Measurements from ENCODE around the gene DEDD. TPM values are rescaled to one million over a fixed set of nuclear protein-coding genes. Genes with fewer than 3 reads are reported as not detected.

The DEDD gene
- total RNA-seq, 1 experiment from 2014 or later = 40.4 TPM

- BruUV-seq (replicated peaks) = no TSS peak
These were observed 42.4 kb upstream of the DEDD start for GRCh38 chr1:161174911-161175310.

GRCh38 chr1:161173711-161174110, 41.2 kb upstream of the DEDD start:
- CTCF ChIA-PET = no interaction called here
- intact Hi-C loops (cut with micrococcal nuclease; ENCODE audit: unreplicated experiment) = no loop called here
- peaks cover 55% of the 10 kb centered on the region for H3K36me3 Mint-ChIP-seq (ENCODE audit: insufficient read depth, unreplicated experiment)
- peaks cover 23% of the 10 kb centered on the region for H3K4me1 Mint-ChIP-seq (ENCODE audit: low read depth, unreplicated experiment)
- H3K4me3 Mint-ChIP-seq (ENCODE audit: low read depth, unreplicated experiment) = no peak overlapping the region
- no peak for TF ChIP-seq CTCF (IDR thresholded peaks at IDR 0.05; ENCODE audit: unreplicated experiment)
- H3K27me3 Mint-ChIP-seq (ENCODE audit: unreplicated experiment) = no peaks in the 10 kb centered on the region
- DNase-seq = no peak
- BruUV-seq (replicated peaks) = no TSS peak
- no peaks in the 10 kb centered on the region for H3K9me3 Mint-ChIP-seq (ENCODE audit: low read depth, unreplicated experiment)
- H3K27ac Mint-ChIP-seq (ENCODE audit: unreplicated experiment) = no peak overlapping the region

More at GRCh38 chr1:161174911-161175310, 42.4 kb upstream of the DEDD start:
- Mint-ChIP-seq H3K27ac (ENCODE audit: unreplicated experiment) (no peak overlapping the region), H3K4me1 (ENCODE audit: low read depth, unreplicated experiment) (peaks cover 23% of the 10 kb centered on the region), H3K9me3 (ENCODE audit: low read depth, unreplicated experiment) (no peaks in the 10 kb centered on the region), H3K4me3 (ENCODE audit: low read depth, unreplicated experiment) (no peak overlapping the region), H3K27me3 (ENCODE audit: unreplicated experiment) (no peaks in the 10 kb centered on the region), H3K36me3 (ENCODE audit: insufficient read depth, unreplicated experiment) (peaks cover 55% of the 10 kb centered on the region)
- DNase-seq = no peak
- CTCF ChIA-PET = no interaction called here
- TF ChIP-seq CTCF (IDR thresholded peaks at IDR 0.05; ENCODE audit: unreplicated experiment) = no peak
- intact Hi-C loops (cut with micrococcal nuclease; ENCODE audit: unreplicated experiment) = no loop called here

- Mint-ChIP-seq H3K27me3 (ENCODE audit: unreplicated experiment) (no peaks in the 10 kb centered on the region), H3K4me1 (ENCODE audit: low read depth, unreplicated experiment) (peaks cover 18% of the 10 kb centered on the region), H3K4me3 (ENCODE audit: low read depth, unreplicated experiment) (no peak overlapping the region), H3K27ac (ENCODE audit: unreplicated experiment) (no peak overlapping the region), H3K9me3 (ENCODE audit: low read depth, unreplicated experiment) (no peaks in the 10 kb centered on the region), H3K36me3 (ENCODE audit: insufficient read depth, unreplicated experiment) (peaks cover 56% of the 10 kb centered on the region)
- no TSS peak for BruUV-seq (replicated peaks)
- intact Hi-C loops (cut with micrococcal nuclease; ENCODE audit: unreplicated experiment) = no loop called here
- no peak for TF ChIP-seq CTCF (IDR thresholded peaks at IDR 0.05; ENCODE audit: unreplicated experiment)
- CTCF ChIA-PET = interaction anchor here (0.7 kb wide), 1 partner anchor 11 kb away, joined by 4 read pairs; no protein-coding TSS in a partner anchor
- DNase-seq = no peak
These were observed 40.4 kb upstream of the DEDD start for GRCh38 chr1:161172776-161173376.

- CTCF ChIA-PET = interaction anchor here (0.7 kb wide), 1 partner anchor 10 kb away, joined by 4 read pairs; no protein-coding TSS in a partner anchor
- H3K4me1 Mint-ChIP-seq (ENCODE audit: low read depth, unreplicated experiment) = peaks cover 14% of the 10 kb centered on the region
- H3K9me3 Mint-ChIP-seq (ENCODE audit: low read depth, unreplicated experiment) = no peaks in the 10 kb centered on the region
- no peak overlapping the region for H3K4me3 Mint-ChIP-seq (ENCODE audit: low read depth, unreplicated experiment)
- no peak overlapping the region for H3K27ac Mint-ChIP-seq (ENCODE audit: unreplicated experiment)
- no peak for TF ChIP-seq CTCF (IDR thresholded peaks at IDR 0.05; ENCODE audit: unreplicated experiment)
- no TSS peak for BruUV-seq (replicated peaks)
- DNase-seq = no peak
- H3K27me3 Mint-ChIP-seq (ENCODE audit: unreplicated experiment) = no peaks in the 10 kb centered on the region
- peaks cover 56% of the 10 kb centered on the region for H3K36me3 Mint-ChIP-seq (ENCODE audit: insufficient read depth, unreplicated experiment)
- intact Hi-C loops (cut with micrococcal nuclease; ENCODE audit: unreplicated experiment) = no loop called here
These were observed 39.9 kb upstream of the DEDD start for GRCh38 chr1:161172349-161172748.
